NCI-H1105 treated with DMSO at 0.1 percent for 48 hours (cell line): ENCODE data around the gene TPRG1L.

Experiments
- DNase-seq: peaks from one replicate; lab custom pipeline; 2025; lab: John Stamatoyannopoulos, UW

Gene TPRG1L

GRCh38 chr1:3645666-3646355 lies 21.0 kb downstream of the TPRG1L start:
- no peak for DNase-seq

- no peak for DNase-seq
These were observed 21.8 kb downstream of the TPRG1L start for GRCh38 chr1:3646596-3646995.

GRCh38 chr1:3649342-3650247 lies 24.8 kb downstream of the TPRG1L start, which contains the start of gene WRAP73:
Gene WRAP73, minus strand, starts transcription at chr1:3650103. Its CDS starts 104 bp downstream, at chr1:3649999.
- peak; percentile 92 for DNase-seq

GRCh38 chr1:3650248-3651025 lies 25.6 kb downstream of the TPRG1L start:
- no peak for DNase-seq

- no peak for DNase-seq
These were observed 26.5 kb downstream of the TPRG1L start for GRCh38 chr1:3651026-3651929.

- peak; percentile 70 for DNase-seq
These were observed 27.2 kb downstream of the TPRG1L start, which contains the start of gene TP73 for GRCh38 chr1:3651930-3652547. Gene TP73, plus strand, starts transcription at chr1:3652516. Its CDS starts 29,850 bp downstream, at chr1:3682366.

- DNase-seq: peak; percentile 38
These were observed 27.9 kb downstream of the TPRG1L start for GRCh38 chr1:3652548-3653285.

GRCh38 chr1:3653286-3653618 lies 28.4 kb downstream of the TPRG1L start:
- no peak for DNase-seq

- DNase-seq: no peak
These were observed 29.9 kb downstream of the TPRG1L start for GRCh38 chr1:3654549-3655281.

- no peak for DNase-seq
These were observed 31.8 kb downstream of the TPRG1L start for GRCh38 chr1:3656450-3657095.

GRCh38 chr1:3657096-3657475 lies 32.3 kb downstream of the TPRG1L start:
- no peak for DNase-seq

GRCh38 chr1:3657578-3658230 lies 32.9 kb downstream of the TPRG1L start:
- no peak for DNase-seq

- DNase-seq: no peak
These were observed 33.4 kb downstream of the TPRG1L start for GRCh38 chr1:3658231-3658615.

GRCh38 chr1:3659093-3659492 lies 34.3 kb downstream of the TPRG1L start:
- DNase-seq: no peak

GRCh38 chr1:3660704-3661103 lies 35.9 kb downstream of the TPRG1L start:
- no peak for DNase-seq

GRCh38 chr1:3661631-3662030 lies 36.8 kb downstream of the TPRG1L start:
- no peak for DNase-seq

- DNase-seq: no peak
These were observed 37.4 kb downstream of the TPRG1L start for GRCh38 chr1:3662080-3662671.
